IMR-90 (cell line): Measurements from ENCODE around the gene ACBD3.

Experiments
- BHLHE40 ChIP-seq: fragments of 150-350 bp; IDR thresholded peaks from 2 replicates; pipeline ENCODE4 v1.6.1; 2016; ENCODE audit warnings: mild to moderate bottlenecking, low read depth, low read length
- CEBPB ChIP-seq: IDR thresholded peaks from 2 replicates; pipeline ENCODE4 v1.6.1; 2012; ENCODE audit warnings: low read depth, low read length, improper control_type of control experiment
- CHD1 ChIP-seq: IDR thresholded peaks from 2 replicates; pipeline ENCODE4 v1.6.1; 2012; ENCODE audit warnings: low read depth, low read length, improper control_type of control experiment
- CTCF ChIP-seq: conservative IDR thresholded peaks from 2 replicates; pipeline ENCODE4 v1.5.1; 2012; ENCODE audit warnings: mild to moderate bottlenecking, low read depth, low read length, improper control_type of control experiment
- FOS ChIP-seq: fragments of 150-350 bp; IDR thresholded peaks from 2 replicates; pipeline ENCODE4 v1.6.1; 2016; ENCODE audit warnings: low read depth, low read length
- MAZ ChIP-seq: IDR thresholded peaks from 2 replicates; pipeline ENCODE4 v1.6.1; 2012; ENCODE audit warnings: low read depth, mild to moderate bottlenecking, low read length, improper control_type of control experiment, moderate library complexity, borderline replicate concordance
- NFE2L2 ChIP-seq: fragments of 150-350 bp; IDR thresholded peaks from 2 replicates; pipeline ENCODE4 v1.6.1; 2016; ENCODE audit warnings: low read depth, mild to moderate bottlenecking, low read length
- POLR2A ChIP-seq: IDR thresholded peaks from 2 replicates; pipeline ENCODE4 v1.6.1; 2012; ENCODE audit warnings: mild to moderate bottlenecking, low read depth, low read length
- RAD21 ChIP-seq: IDR thresholded peaks from 2 replicates; pipeline ENCODE4 v1.6.1; 2012; ENCODE audit warnings: low read length, improper control_type of control experiment
- RFX5 ChIP-seq: IDR thresholded peaks from 2 replicates; pipeline ENCODE4 v1.8.0; 2012; ENCODE audit warnings: low read depth, mild to moderate bottlenecking, low read length, moderate library complexity
- SMC3 ChIP-seq: fragments of 150-350 bp; IDR thresholded peaks from 2 replicates; pipeline ENCODE4 v1.6.1; 2016; ENCODE audit warnings: low read depth, mild to moderate bottlenecking, antibody characterized with exemption, low read length, moderate library complexity
- USF2 ChIP-seq: fragments of 150-350 bp; IDR thresholded peaks from 2 replicates; pipeline ENCODE4 v1.6.1; 2017; ENCODE audit warnings: mild to moderate bottlenecking, antibody characterized with exemption, low read length, low read depth
- TF ChIP-seq, protein P1 (sequence below): fragments of 150-350 bp; IDR thresholded peaks from 2 replicates; pipeline ENCODE4 v1.6.1; 2016; ENCODE audit warnings: low read depth, mild to moderate bottlenecking, low read length, moderate library complexity, borderline replicate concordance

DNA sequence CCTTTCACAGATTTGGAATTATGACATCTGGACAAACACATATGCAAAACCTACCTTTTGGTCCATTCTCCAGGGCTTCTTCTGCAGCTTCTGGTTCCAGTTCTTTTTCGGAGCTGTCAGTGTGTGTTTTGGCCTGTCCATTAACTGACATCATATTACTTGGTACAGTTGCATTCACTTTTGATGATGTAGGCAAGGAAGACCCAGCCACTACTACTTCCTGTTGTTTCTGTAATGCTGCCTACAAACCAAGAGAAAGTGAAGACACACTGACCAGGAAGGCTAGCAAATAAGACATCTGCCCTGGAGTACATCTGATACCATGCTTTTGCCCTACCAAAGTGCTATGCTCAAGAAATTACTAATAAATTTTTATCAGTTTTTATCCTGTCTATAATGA lies 31.9 kb downstream of the ACBD3 start:
- no peak for TF ChIP-seq USF2
- TF ChIP-seq RAD21 = no peak
- no peak for TF ChIP-seq SMC3
- no peak for TF ChIP-seq CTCF
- TF ChIP-seq, protein P1, sequence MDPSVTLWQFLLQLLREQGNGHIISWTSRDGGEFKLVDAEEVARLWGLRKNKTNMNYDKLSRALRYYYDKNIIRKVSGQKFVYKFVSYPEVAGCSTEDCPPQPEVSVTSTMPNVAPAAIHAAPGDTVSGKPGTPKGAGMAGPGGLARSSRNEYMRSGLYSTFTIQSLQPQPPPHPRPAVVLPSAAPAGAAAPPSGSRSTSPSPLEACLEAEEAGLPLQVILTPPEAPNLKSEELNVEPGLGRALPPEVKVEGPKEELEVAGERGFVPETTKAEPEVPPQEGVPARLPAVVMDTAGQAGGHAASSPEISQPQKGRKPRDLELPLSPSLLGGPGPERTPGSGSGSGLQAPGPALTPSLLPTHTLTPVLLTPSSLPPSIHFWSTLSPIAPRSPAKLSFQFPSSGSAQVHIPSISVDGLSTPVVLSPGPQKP = no peak
- no peak for TF ChIP-seq FOS
- TF ChIP-seq POLR2A = no peak
- TF ChIP-seq CHD1 = no peak
- TF ChIP-seq CEBPB = no peak
- TF ChIP-seq NFE2L2 = no peak
- TF ChIP-seq RFX5 = no peak
- TF ChIP-seq BHLHE40 = no peak
- TF ChIP-seq MAZ = no peak
